GM23338 (cell line): Measurements from ENCODE around the gene FEM1B. TPM values are rescaled to one million over a fixed set of nuclear protein-coding genes. Genes with fewer than 3 reads are reported as not detected.

Source experiments
- ATAC-seq: fragments of 200-7000 bp; cut with Tn5 transposase; 3 replicates; pipeline ENCODE4 v1.9.1; 2020
- DNase-seq: peaks from one replicate; pipeline ENCODE4 v3.0.0-alpha.2; 2015; ENCODE audit warnings: low spot score
- H2AFZ ChIP-seq: fragments of 200-600 bp; sonication (generic); 2 replicates; pipeline ENCODE4 v1.8.0; 2016; ENCODE audit warnings: antibody characterized with exemption, mild to moderate bottlenecking, moderate library complexity
- H3F3A ChIP-seq: fragments of 200-600 bp; sonication (generic); replicated peaks from 2 replicates; pipeline ENCODE4 v1.8.0; 2017; ENCODE audit warnings: antibody characterized with exemption, mixed run types, low read depth
- H3K27ac ChIP-seq: fragments of 200-600 bp; sonication (generic); 2 replicates; pipeline ENCODE4 v1.6.1; 2016; ENCODE audit warnings: low read depth
- H3K27me3 ChIP-seq: fragments of 200-600 bp; sonication (generic); 2 replicates; pipeline ENCODE4 v1.8.0; 2016; ENCODE audit warnings: mild to moderate bottlenecking, mixed run types, moderate library complexity; ENCODE audit not compliant: insufficient read depth
- H3K36me3 ChIP-seq: fragments of 200-600 bp; sonication (generic); 2 replicates; pipeline ENCODE4 v1.8.0; 2016; ENCODE audit warnings: mild to moderate bottlenecking; ENCODE audit not compliant: insufficient read depth
- H3K4me1 ChIP-seq: fragments of 200-600 bp; sonication (generic); 2 replicates; pipeline ENCODE4 v1.8.0; 2016; ENCODE audit warnings: mild to moderate bottlenecking, moderate library complexity; ENCODE audit not compliant: insufficient read depth
- H3K4me2 ChIP-seq: fragments of 200-600 bp; sonication (generic); 2 replicates; pipeline ENCODE4 v1.7.1; 2017; ENCODE audit warnings: mixed run types
- H3K4me3 ChIP-seq: fragments of 200-600 bp; sonication (generic); 2 replicates; pipeline ENCODE4 v1.6.1; 2016; ENCODE audit warnings: mixed run types
- H3K79me2 ChIP-seq: fragments of 200-600 bp; sonication (generic); replicated peaks from 2 replicates; pipeline ENCODE4 v1.8.0; 2017; ENCODE audit warnings: mild to moderate bottlenecking; ENCODE audit not compliant: insufficient read depth
- H3K9me2 ChIP-seq: fragments of 200-600 bp; sonication (generic); 2 replicates; pipeline ENCODE4 v1.8.0; 2017; ENCODE audit not compliant: insufficient read depth
- H4K20me1 ChIP-seq: fragments of 200-600 bp; sonication (generic); replicated peaks from 2 replicates; pipeline ENCODE4 v1.8.0; 2017; ENCODE audit warnings: mild to moderate bottlenecking; ENCODE audit not compliant: insufficient read depth
- H3K27ac Mint-ChIP-seq: 2 replicates; pipeline ENCODE4 v1.8.0; 2020; ENCODE audit warnings: inconsistent platforms, mild to moderate bottlenecking, moderate library complexity, mixed read lengths
- H3K27me3 Mint-ChIP-seq: 3 replicates; pipeline ENCODE4 v1.8.0; 2022; ENCODE audit warnings: low read depth, mild to moderate bottlenecking, moderate library complexity, mixed read lengths, inconsistent platforms; ENCODE audit not compliant: insufficient read depth, poor library complexity
- H3K36me3 Mint-ChIP-seq: 3 replicates; pipeline ENCODE4 v1.8.0; 2021; ENCODE audit warnings: low read depth, mild to moderate bottlenecking, inconsistent platforms, moderate library complexity, mixed read lengths
- H3K4me1 Mint-ChIP-seq: 3 replicates; pipeline ENCODE4 v1.8.0; 2020; ENCODE audit warnings: mild to moderate bottlenecking, inconsistent platforms, mixed read lengths
- H3K4me3 Mint-ChIP-seq: 3 replicates; pipeline ENCODE4 v1.8.0; 2021; ENCODE audit warnings: moderate library complexity, mild to moderate bottlenecking, inconsistent platforms, mixed read lengths
- H3K9me3 Mint-ChIP-seq: 3 replicates; pipeline ENCODE4 v1.8.0; 2020; ENCODE audit warnings: moderate library complexity, mild to moderate bottlenecking, inconsistent platforms, mixed read lengths
- CREB1 ChIP-seq: fragments of 250-450 bp; sonication (Bioruptor Pico); IDR thresholded peaks from 2 replicates; pipeline ENCODE4 v1.5.0; 2020; ENCODE audit warnings: low read depth, mild to moderate bottlenecking, moderate library complexity
- CTCF ChIP-seq, 2 experiments: fragments of 200-600 bp in 1 of 2; sonication (generic) in 1 of 2; conservative IDR thresholded peaks; 2 replicates each; pipeline versions ENCODE4 v1.5.1 to v1.6.1; 2016 to 2017; ENCODE audit warnings: antibody characterized with exemption in 2 of 2, low read depth in 2 of 2, mild to moderate bottlenecking in 2 of 2, moderate library complexity in 1 of 2
- ETS1 ChIP-seq: IDR thresholded peaks from 2 replicates; pipeline ENCODE4 v1.6.1; 2016; ENCODE audit warnings: antibody characterized with exemption
- EZH2 ChIP-seq: fragments of 200-600 bp; sonication (generic); IDR thresholded peaks from one replicate; pipeline ENCODE4 v1.8.0; 2017; ENCODE audit warnings: antibody characterized with exemption, mild to moderate bottlenecking, low read depth; ENCODE audit not compliant: unreplicated experiment
- EZH2phosphoT487 ChIP-seq: fragments of 200-600 bp; sonication (generic); IDR thresholded peaks from one replicate; pipeline ENCODE4 v1.8.1; 2018; ENCODE audit warnings: antibody characterized with exemption; ENCODE audit not compliant: unreplicated experiment
- JUNB ChIP-seq: IDR thresholded peaks from one replicate; pipeline ENCODE4 v1.6.1; 2016; ENCODE audit warnings: antibody characterized with exemption; ENCODE audit not compliant: unreplicated experiment
- NANOG ChIP-seq: IDR thresholded peaks from 2 replicates; pipeline ENCODE4 v1.6.1; 2016; ENCODE audit warnings: antibody characterized with exemption, borderline replicate concordance
- POLR2AphosphoS5 ChIP-seq: IDR thresholded peaks from 2 replicates; pipeline ENCODE4 v1.6.1; 2016; ENCODE audit warnings: antibody characterized with exemption, low read depth
- REST ChIP-seq: IDR thresholded peaks from one replicate; pipeline ENCODE4 v1.6.1; 2018; ENCODE audit warnings: antibody characterized with exemption; ENCODE audit not compliant: unreplicated experiment
- STAT1 ChIP-seq: IDR thresholded peaks from one replicate; pipeline ENCODE4 v1.6.1; 2016; ENCODE audit warnings: antibody characterized with exemption; ENCODE audit not compliant: unreplicated experiment
- ZNF114 ChIP-seq: fragments of 250-450 bp; sonication (Bioruptor Pico); IDR thresholded peaks from 2 replicates; pipeline ENCODE4 v1.5.0; 2020; ENCODE audit warnings: mild to moderate bottlenecking, moderate library complexity
- ZNF331 ChIP-seq: fragments of 250-450 bp; sonication (Bioruptor Pico); IDR thresholded peaks from 2 replicates; pipeline ENCODE4 v1.5.0; 2020; ENCODE audit warnings: low read depth, mild to moderate bottlenecking, moderate library complexity
- ZNF462 ChIP-seq: fragments of 250-450 bp; sonication (Bioruptor Pico); IDR thresholded peaks from 2 replicates; pipeline ENCODE4 v1.5.0; 2020; ENCODE audit warnings: mild to moderate bottlenecking, moderate library complexity
- polyA plus RNA-seq: library from polyadenylated mRNA; unstranded; fragments of >200 nt; fragmentation: Nextera tagmentation; extraction: Ambion mirVana; gene quantifications from 2 replicates; pipeline ENCODE4 v1.2.1, GENCODE V29; 2016
- total RNA-seq: library from RNA; depleted of rRNA; stranded (reverse); fragments of >200 nt; shearing (Covaris generic); gene quantifications from 2 replicates; pipeline ENCODE4 v1.2.3, GENCODE V29; 2014

FEM1B gene
- total and polyA plus RNA-seq, 2 experiments from 2014 or later = 13.0 to 82.0 TPM

- H3K27ac ChIP-seq = peak overlapping the region; percentile 87
- H3K9me3 Mint-ChIP-seq = peaks cover 6% of the 10 kb centered on the region; the same call in 2 of the 3 replicates
- DNase-seq (no peak), ATAC-seq (peak; percentile 9)
- H3K36me3 ChIP-seq = no peaks in the 10 kb centered on the region; the same call in 1 of the 2 replicates
- H3K4me1 ChIP-seq = peaks cover 17% of the 10 kb centered on the region; the same call in 1 of the 2 replicates
- H3K27ac Mint-ChIP-seq = peak overlapping the region; percentile 91
- peaks cover 42% of the 10 kb centered on the region for H3K4me1 Mint-ChIP-seq
- peak overlapping the region; percentile 100 for H3K4me2 ChIP-seq
- no peaks in the 10 kb centered on the region for H3K27me3 ChIP-seq
- H3K9me2 ChIP-seq = no peaks in the 10 kb centered on the region
- peaks cover 20% of the 10 kb centered on the region for H3K36me3 Mint-ChIP-seq
- peak overlapping the region; percentile 90 for H2AFZ ChIP-seq
- peak overlapping the region; percentile 94 for H3K4me3 ChIP-seq
- H3K4me3 Mint-ChIP-seq = peak overlapping the region; percentile 98
- peaks cover 34% of the 10 kb centered on the region for H4K20me1 ChIP-seq
- peaks cover 56% of the 10 kb centered on the region for H3K79me2 ChIP-seq
- peaks cover 17% of the 10 kb centered on the region for H3K27me3 Mint-ChIP-seq
- TF ChIP-seq REST (no peak), EZH2 (no peak), CTCF (conservative IDR thresholded peaks at IDR 0.05; ENCODE audit: low read depth in 2 of 2) (no peak), ZNF331 (CRISPR knock-in tag) (no peak), STAT1 (no peak), ZNF462 (CRISPR knock-in tag) (no peak), ETS1 (no peak), NANOG (no peak), ZNF114 (CRISPR knock-in tag) (no peak), JUNB (no peak), POLR2AphosphoS5 (no peak), EZH2phosphoT487 (no peak), CREB1 (CRISPR knock-in tag) (no peak)
- peaks cover 13% of the 10 kb centered on the region for H3F3A ChIP-seq
Observed at GRCh38 chr15:68228143-68228970, 49.2 kb upstream of the FEM1B start.
